ENCODE measurements around the gene XRCC3. TPM values are rescaled to one million over a fixed set of nuclear protein-coding genes. Genes with fewer than 3 reads are reported as not detected.

The XRCC3 gene
- total and polyA plus RNA-seq, 9 donors: 6.9 to 14.2 (median 10.6) TPM

DNA sequence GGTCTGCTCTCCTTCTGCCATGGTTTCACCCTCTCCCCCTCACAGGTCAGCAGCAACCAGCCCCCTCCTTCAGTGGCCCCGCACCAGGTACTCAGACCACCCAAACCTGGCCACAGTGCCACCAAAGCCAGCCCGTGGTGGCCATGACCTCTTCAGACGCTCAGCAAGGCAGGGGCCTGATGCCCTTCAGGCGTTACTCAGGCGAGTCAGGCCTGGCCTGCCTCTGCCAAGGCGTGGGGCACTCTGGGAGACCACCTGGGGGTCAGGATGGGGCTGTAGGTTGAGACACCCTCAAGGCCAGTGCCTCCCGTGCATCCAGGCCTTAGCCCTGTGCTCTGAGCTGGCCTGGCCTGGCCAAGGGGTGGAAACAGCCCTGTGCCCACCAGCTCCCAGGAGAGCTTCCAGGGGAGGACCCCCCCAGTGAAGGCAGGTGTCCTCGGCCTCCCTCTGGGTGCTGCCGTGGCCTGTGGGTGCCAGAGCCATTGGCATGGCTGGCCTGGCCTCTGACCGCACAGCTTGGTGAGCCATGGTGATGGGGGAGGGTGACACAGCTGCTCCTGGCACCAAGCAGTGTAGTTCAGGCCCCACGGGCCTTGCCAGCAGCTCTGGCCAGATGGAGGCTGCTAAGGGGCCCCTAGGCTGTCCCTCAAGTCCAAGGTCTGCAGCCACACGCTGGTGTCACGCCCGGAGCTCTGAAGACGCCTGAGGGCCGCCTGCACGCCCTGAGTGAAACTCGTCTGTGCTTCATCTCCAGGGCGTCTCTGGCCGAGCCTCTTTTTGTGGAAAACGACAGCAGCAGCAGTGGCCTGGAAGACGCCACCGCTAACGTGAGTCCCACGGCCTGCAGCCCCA is 15.1 kb downstream of the XRCC3 start:
- Histone ChIP-seq H3K36me3 (ENCODE audit: control insufficient read depth, insufficient read depth, low read length) (peaks cover 68% of the 10 kb centered on the region), H3K4me3 (ENCODE audit: low read length) (no peak overlapping the region), H3K9me3 (replicated peaks; ENCODE audit: control insufficient read depth, low read depth, low read length) (no peaks in the 10 kb centered on the region), H3K27me3 (ENCODE audit: control insufficient read depth, insufficient read depth, low read length) (no peaks in the 10 kb centered on the region), H3K27ac (ENCODE audit: low read length) (peak overlapping the region; percentile 62), H3K4me1 (ENCODE audit: control insufficient read depth, insufficient read depth, low read length) (peaks cover 73% of the 10 kb centered on the region)
- WGBS (ENCODE audit: insufficient coverage): 64% methylated on average over 24 of the region's 25 CpGs
- no peak for DNase-seq

DNA sequence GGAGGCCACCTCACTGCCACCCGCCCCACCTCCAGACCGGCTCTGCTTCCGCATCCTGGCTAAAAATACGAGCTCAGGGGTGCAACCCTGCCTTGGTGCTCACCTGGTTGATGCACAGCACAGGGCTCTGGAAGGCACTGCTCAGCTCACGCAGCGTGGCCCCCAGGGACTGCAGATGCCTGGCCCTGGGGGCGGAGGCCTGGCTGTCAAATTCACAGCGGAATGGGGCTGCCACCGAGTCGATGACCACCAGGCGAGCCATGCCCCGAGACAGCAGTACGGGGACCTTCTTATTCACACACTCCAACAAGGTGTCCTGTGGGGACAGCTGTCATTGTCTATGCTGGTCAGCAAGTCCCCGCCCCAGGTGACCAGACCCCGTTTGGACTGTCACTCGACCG is 16.0 kb downstream of the XRCC3 start:
- Histone ChIP-seq H3K9me3 (replicated peaks; ENCODE audit: control insufficient read depth, low read depth, low read length) (no peaks in the 10 kb centered on the region), H3K4me1 (ENCODE audit: control insufficient read depth, insufficient read depth, low read length) (peaks cover 73% of the 10 kb centered on the region), H3K27ac (ENCODE audit: low read length) (no peak overlapping the region), H3K4me3 (ENCODE audit: low read length) (no peak overlapping the region), H3K27me3 (ENCODE audit: control insufficient read depth, insufficient read depth, low read length) (no peaks in the 10 kb centered on the region), H3K36me3 (ENCODE audit: control insufficient read depth, insufficient read depth, low read length) (peaks cover 67% of the 10 kb centered on the region)
- no peak for DNase-seq
- WGBS (ENCODE audit: insufficient coverage): 82% methylated on average over 12 of the region's 17 CpGs

DNA sequence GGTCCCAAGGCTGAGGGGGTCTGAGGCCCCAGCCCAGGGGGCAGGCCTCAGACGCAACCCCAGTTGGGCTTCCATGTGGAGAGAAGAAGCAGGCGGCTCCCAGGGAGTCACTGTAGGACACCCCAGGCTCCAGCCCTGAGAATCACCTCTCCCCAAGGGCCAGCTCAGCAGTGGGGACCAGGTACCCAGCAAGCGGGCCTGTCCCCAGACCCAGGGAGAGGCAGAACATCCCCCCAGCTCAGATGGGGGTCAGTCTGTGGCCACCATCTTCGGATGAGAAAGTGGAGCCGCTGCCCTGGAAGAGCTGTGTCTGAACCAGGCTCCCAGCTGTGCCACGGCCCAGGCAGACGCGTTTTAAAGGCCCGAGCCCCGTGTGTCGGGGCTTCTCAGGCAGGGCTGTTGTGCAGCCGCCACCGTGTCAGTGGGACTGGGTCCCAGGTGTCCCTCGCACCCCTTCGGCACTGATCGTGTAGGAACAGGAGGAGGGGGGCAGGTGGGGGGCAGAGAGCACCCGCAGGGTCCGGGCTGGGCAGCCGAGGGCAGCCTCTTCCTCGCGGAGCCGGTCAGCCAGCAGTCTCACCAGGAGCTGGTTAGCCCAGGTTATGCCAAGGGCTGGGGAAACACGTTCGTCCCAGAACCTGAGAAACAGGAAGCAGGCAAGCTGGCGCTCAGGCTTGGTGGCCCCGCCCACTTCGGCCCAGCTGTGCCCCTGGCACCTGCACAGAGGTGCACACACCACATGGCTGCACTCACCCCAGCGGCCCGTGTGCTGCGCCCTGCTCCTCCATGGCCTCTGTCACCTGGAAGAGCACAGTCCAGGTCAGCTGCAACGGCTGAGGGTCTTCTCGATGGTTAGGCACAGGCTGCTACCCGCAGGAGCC is 16.6 kb downstream of the XRCC3 start:
- Histone ChIP-seq H3K9me3 (replicated peaks; ENCODE audit: control insufficient read depth, low read depth, low read length) (no peaks in the 10 kb centered on the region), H3K4me1 (ENCODE audit: control insufficient read depth, insufficient read depth, low read length) (peaks cover 72% of the 10 kb centered on the region), H3K27me3 (ENCODE audit: control insufficient read depth, insufficient read depth, low read length) (no peaks in the 10 kb centered on the region), H3K36me3 (ENCODE audit: control insufficient read depth, insufficient read depth, low read length) (peaks cover 67% of the 10 kb centered on the region), H3K4me3 (ENCODE audit: low read length) (no peak overlapping the region), H3K27ac (ENCODE audit: low read length) (no peak overlapping the region)
- WGBS (ENCODE audit: insufficient coverage): 81% methylated on average over 32 of the region's 33 CpGs
- no peak for DNase-seq

- no peaks in the 10 kb centered on the region for H3K9me3 ChIP-seq (replicated peaks; ENCODE audit: control insufficient read depth, low read depth, low read length)
- WGBS (ENCODE audit: insufficient coverage): 75% methylated on average over 9 of the region's 14 CpGs
- H3K36me3 ChIP-seq (ENCODE audit: control insufficient read depth, insufficient read depth, low read length): peaks cover 67% of the 10 kb centered on the region
- H3K4me3 ChIP-seq (ENCODE audit: low read length): no peak overlapping the region
- no peak for DNase-seq
- peak overlapping the region; percentile 92 for H3K27ac ChIP-seq (ENCODE audit: low read length)
- peaks cover 74% of the 10 kb centered on the region for H3K4me1 ChIP-seq (ENCODE audit: control insufficient read depth, insufficient read depth, low read length)
- H3K27me3 ChIP-seq (ENCODE audit: control insufficient read depth, insufficient read depth, low read length): no peaks in the 10 kb centered on the region
Measured at GRCh38 chr14:103697603-103698379, 17.5 kb downstream of the XRCC3 start.

GRCh38 chr14:103697206-103697602 is 18.0 kb downstream of the XRCC3 start:
- Histone ChIP-seq H3K4me1 (ENCODE audit: control insufficient read depth, insufficient read depth, low read length) (peaks cover 73% of the 10 kb centered on the region), H3K27me3 (ENCODE audit: control insufficient read depth, insufficient read depth, low read length) (no peaks in the 10 kb centered on the region), H3K27ac (ENCODE audit: low read length) (peak overlapping the region; percentile 92), H3K36me3 (ENCODE audit: control insufficient read depth, insufficient read depth, low read length) (peaks cover 66% of the 10 kb centered on the region), H3K4me3 (ENCODE audit: low read length) (no peak overlapping the region), H3K9me3 (replicated peaks; ENCODE audit: control insufficient read depth, low read depth, low read length) (no peaks in the 10 kb centered on the region)
- DNase-seq: no peak
- WGBS (ENCODE audit: insufficient coverage): 80% methylated on average over 1 of the region's 3 CpGs

GRCh38 chr14:103696466-103697071 is 18.7 kb downstream of the XRCC3 start:
- Histone ChIP-seq H3K4me1 (ENCODE audit: control insufficient read depth, insufficient read depth, low read length) (peaks cover 75% of the 10 kb centered on the region), H3K4me3 (ENCODE audit: low read length) (no peak overlapping the region), H3K9me3 (replicated peaks; ENCODE audit: control insufficient read depth, low read depth, low read length) (no peaks in the 10 kb centered on the region), H3K36me3 (ENCODE audit: control insufficient read depth, insufficient read depth, low read length) (peaks cover 66% of the 10 kb centered on the region), H3K27me3 (ENCODE audit: control insufficient read depth, insufficient read depth, low read length) (no peaks in the 10 kb centered on the region), H3K27ac (ENCODE audit: low read length) (peak overlapping the region; percentile 92)
- 5% methylated on average over 12 of the region's 17 CpGs for WGBS (ENCODE audit: insufficient coverage)
- peak; percentile 93 for DNase-seq

- Histone ChIP-seq H3K4me1 (ENCODE audit: control insufficient read depth, insufficient read depth, low read length) (peaks cover 72% of the 10 kb centered on the region), H3K36me3 (ENCODE audit: control insufficient read depth, insufficient read depth, low read length) (peaks cover 62% of the 10 kb centered on the region), H3K27ac (ENCODE audit: low read length) (peak overlapping the region; percentile 92), H3K9me3 (replicated peaks; ENCODE audit: control insufficient read depth, low read depth, low read length) (no peaks in the 10 kb centered on the region), H3K4me3 (ENCODE audit: low read length) (no peak overlapping the region), H3K27me3 (ENCODE audit: control insufficient read depth, insufficient read depth, low read length) (no peaks in the 10 kb centered on the region)
- 80% methylated on average over 1 of the region's 13 CpGs for WGBS (ENCODE audit: insufficient coverage)
- DNase-seq: peak; percentile 69
Measured at GRCh38 chr14:103696070-103696402, 19.2 kb downstream of the XRCC3 start.

- H3K9me3 ChIP-seq (replicated peaks; ENCODE audit: control insufficient read depth, low read depth, low read length): no peaks in the 10 kb centered on the region
- H3K27me3 ChIP-seq (ENCODE audit: control insufficient read depth, insufficient read depth, low read length): no peaks in the 10 kb centered on the region
- H3K36me3 ChIP-seq (ENCODE audit: control insufficient read depth, insufficient read depth, low read length): peaks cover 57% of the 10 kb centered on the region
- peaks cover 67% of the 10 kb centered on the region for H3K4me1 ChIP-seq (ENCODE audit: control insufficient read depth, insufficient read depth, low read length)
- no peak overlapping the region for H3K4me3 ChIP-seq (ENCODE audit: low read length)
- DNase-seq: no peak
- peak overlapping the region; percentile 69 for H3K27ac ChIP-seq (ENCODE audit: low read length)
- 58% methylated on average over 3 of the region's 14 CpGs for WGBS (ENCODE audit: insufficient coverage)
Measured at GRCh38 chr14:103695296-103696069, 19.8 kb downstream of the XRCC3 start.

GRCh38 chr14:103694572-103695026 is 20.7 kb downstream of the XRCC3 start:
- no peak overlapping the region for H3K27ac ChIP-seq (ENCODE audit: low read length)
- H3K4me3 ChIP-seq (ENCODE audit: low read length): no peak overlapping the region
- DNase-seq: no peak
- H3K9me3 ChIP-seq (replicated peaks; ENCODE audit: control insufficient read depth, low read depth, low read length): no peaks in the 10 kb centered on the region
- no peaks in the 10 kb centered on the region for H3K27me3 ChIP-seq (ENCODE audit: control insufficient read depth, insufficient read depth, low read length)
- H3K36me3 ChIP-seq (ENCODE audit: control insufficient read depth, insufficient read depth, low read length): peaks cover 54% of the 10 kb centered on the region
- WGBS (ENCODE audit: insufficient coverage): 89% methylated on average over 17 of the region's 20 CpGs
- H3K4me1 ChIP-seq (ENCODE audit: control insufficient read depth, insufficient read depth, low read length): peaks cover 60% of the 10 kb centered on the region

All from muscle of leg (tissue), 11 donors.